ENCODE results near the gene EPB41L5. TPM values are rescaled to one million over a fixed set of nuclear protein-coding genes. Genes with fewer than 3 reads are reported as not detected.

The EPB41L5 gene
- total and polyA plus RNA-seq, 9 of the 15 experiments (the other 6 are each of a cell fraction or from before 2014, with no cell fraction given) = 2.3 to 14.1 (median 8.2) TPM

- 76% methylated on average over 8 of the region's 8 CpGs for WGBS (ENCODE audit: insufficient coverage, low coverage, missing lambda C conversion rate)
- CTCF ChIA-PET (ENCODE audit: low intra/inter-chr PET ratio) = interaction anchor here (0.6 kb wide), 1 partner anchor 94 kb away, joined by 5 read pairs; no protein-coding TSS in a partner anchor
- no TSS peak for BruUV-seq (replicated peaks)
- H2AFZ ChIP-seq (ENCODE audit: low read depth, low read length) = no peak overlapping the region
- H3K4me3 ChIP-seq = no peak overlapping the region
- H3K27ac ChIP-seq (ENCODE audit: extremely low read depth, low read depth, low read length) = no peak overlapping the region
- ATAC-seq (no peak), FAIRE-seq (no peak), DNase-seq (ENCODE audit: extremely low read depth in 1 of 4, low spot score in 3 of 4) (no peak)
- POLR2A ChIA-PET = interaction anchor here (0.6 kb wide), 1 partner anchor 291 kb away, joined by 5 read pairs; no protein-coding TSS in a partner anchor
- H3K9me1 ChIP-seq (ENCODE audit: control insufficient read depth, insufficient read depth, low read length) = no peaks in the 10 kb centered on the region
- H3K9ac ChIP-seq (ENCODE audit: insufficient read depth in 1 of 2, low read depth in 2 of 2, low read length in 2 of 2) = no peak overlapping the region
- peaks cover 12% of the 10 kb centered on the region; the same call in 1 of the 3 replicates for H3K79me2 ChIP-seq (ENCODE audit: control insufficient read depth, insufficient read depth, low read length)
- no peaks in the 10 kb centered on the region for H3K9me3 ChIP-seq (replicated peaks; ENCODE audit: control insufficient read depth, insufficient read depth, low read depth, low read length)
- H3K27me3 ChIP-seq (ENCODE audit: control insufficient read depth in 2 of 2, insufficient read depth in 2 of 2, low read length in 2 of 2) = no peaks in the 10 kb centered on the region
- H3K4me1 ChIP-seq (replicated peaks in 1 of 2; ENCODE audit: control insufficient read depth in 2 of 2, insufficient read depth in 2 of 2, low read length in 2 of 2) = peaks cover 2 to 15% of the 10 kb centered on the region in 2 experiments; a peak in 3 of 5 replicates
- in situ Hi-C loops (cut with MboI) (no loop called here), intact Hi-C loops (cut with micrococcal nuclease) (loop anchor here (5.0 to 10.0 kb wide), 3 partner anchors 160 to 300 kb away; no protein-coding TSS in a partner anchor)
- no peak for TF ChIP-seq C11orf30 (IDR thresholded peaks at IDR 0.05; ENCODE audit: low read depth)
- TF ChIP-seq BRD9 (IDR thresholded peaks at IDR 0.05; ENCODE audit: low read depth, partially characterized antibody) = no peak
- TF ChIP-seq IFI16 (CRISPR knock-in tag; IDR thresholded peaks at IDR 0.05) = no peak
- no peak for TF ChIP-seq ZNF707 (CRISPR knock-in tag; conservative IDR thresholded peaks at IDR 0.05)
- no peak for TF ChIP-seq MECOM (CRISPR knock-in tag; IDR thresholded peaks at IDR 0.05)
- TF ChIP-seq ZC3H11A (IDR thresholded peaks at IDR 0.05; ENCODE audit: low read depth, low read length) = no peak
- TF ChIP-seq TCF3 (CRISPR knock-in tag; IDR thresholded peaks at IDR 0.05) = no peak
- TF ChIP-seq SMC3 (conservative IDR thresholded peaks at IDR 0.05; ENCODE audit: insufficient read depth, low read depth, low read length) = no peak
- TF ChIP-seq TAF1 (IDR thresholded peaks at IDR 0.05; ENCODE audit: control insufficient read depth, extremely low read depth, insufficient read depth, low read length, severe bottlenecking) = no peak
- TF ChIP-seq ZNF695 (CRISPR knock-in tag; IDR thresholded peaks at IDR 0.05) = no peak
- no peak for TF ChIP-seq SMARCB1 (IDR thresholded peaks at IDR 0.05; ENCODE audit: insufficient read length, low read depth)
- TF ChIP-seq RBM25 (IDR thresholded peaks at IDR 0.05; ENCODE audit: low read depth, low read length, severe bottlenecking) = no peak
- TF ChIP-seq ZNF717 (CRISPR knock-in tag; IDR thresholded peaks at IDR 0.05) = no peak
- no peak for TF ChIP-seq SMARCC2 (IDR thresholded peaks at IDR 0.05; ENCODE audit: low read depth)
- TF ChIP-seq POLR3G (IDR thresholded peaks at IDR 0.05; ENCODE audit: extremely low read depth, insufficient read length, insufficient replicate concordance) = no peak
- TF ChIP-seq HMGN3 (IDR thresholded peaks at IDR 0.05; ENCODE audit: borderline replicate concordance, extremely low read depth, insufficient read length, low read depth, low read length) = no peak
- TF ChIP-seq EHMT2 (IDR thresholded peaks at IDR 0.05) = no peak
- no peak for TF ChIP-seq MLLT1 (IDR thresholded peaks at IDR 0.05)
- no peak for TF ChIP-seq ZNF766 (CRISPR knock-in tag; conservative IDR thresholded peaks at IDR 0.05)
- TF ChIP-seq XRCC4 (IDR thresholded peaks at IDR 0.05; ENCODE audit: extremely low read depth, insufficient read depth, insufficient read length) = no peak
- H3K36me3 ChIP-seq (ENCODE audit: control insufficient read depth, insufficient read depth, low read length) = 0 out of 3 replicates have a peak, but pooled peaks cover 2% of the 10 kb centered on the region
- no peaks in the 10 kb centered on the region for H4K20me1 ChIP-seq (replicated peaks; ENCODE audit: control insufficient read depth, insufficient read depth, low read length)
- peak overlapping the region; percentile 81; the same call in 1 of the 2 replicates for H3K4me2 ChIP-seq (ENCODE audit: insufficient read depth, low read length)
Measured at GRCh38 chr2:120014226-120014980, 1.5 kb downstream of the EPB41L5 start.
